NCI-H226 (cell line): ENCODE data around the gene NDUFB11.

ENCODE experiments used
- DNase-seq: peaks from one replicate; pipeline ENCODE4 v3.0.0-alpha.2; 2015

NDUFB11 gene

DNA sequence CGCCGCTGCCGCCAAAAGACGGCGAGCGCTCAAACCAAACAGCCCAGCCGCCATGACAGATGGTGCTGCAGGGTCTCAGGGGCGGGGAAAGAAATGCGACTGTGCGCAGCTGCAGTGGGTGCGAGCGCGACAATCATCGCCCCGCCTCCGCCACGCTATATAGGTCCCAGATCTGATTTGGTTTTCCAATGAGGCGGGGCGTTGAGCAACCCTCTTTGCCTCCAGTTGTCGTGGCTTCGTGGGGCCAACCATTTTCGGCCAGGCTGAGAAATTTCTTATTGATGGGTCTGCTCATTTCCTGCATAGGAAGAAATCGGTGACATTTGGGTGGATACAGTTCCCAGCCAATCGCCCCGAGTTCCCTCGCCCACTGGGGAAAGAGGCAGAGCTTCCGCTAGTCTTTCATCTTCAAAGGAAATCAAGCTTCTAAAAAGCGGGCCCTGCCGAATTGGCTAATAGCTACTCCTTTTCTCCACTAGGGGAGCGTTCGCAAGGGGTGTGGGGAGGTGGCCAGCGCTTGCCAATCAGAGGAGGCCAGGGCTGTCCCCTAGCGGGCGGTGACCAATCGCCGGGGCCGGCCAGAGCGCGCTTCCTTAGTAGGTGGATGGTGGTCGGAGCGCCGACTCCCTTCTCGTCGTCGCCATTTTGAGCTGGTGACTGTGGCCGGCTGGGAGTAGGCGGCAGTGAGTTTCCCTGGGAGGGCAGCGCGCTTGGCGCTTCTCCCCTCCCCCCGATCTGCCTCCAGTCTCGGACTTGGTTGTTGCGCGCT, at the start of gene NDUFB11, which contains the start of gene RBM10:
Gene NDUFB11 (minus strand): TSS at position 77 of the 769 bp plus-strand sequence. CDS start 23 bp downstream, at position 54.
Gene RBM10 (plus strand): TSS at position 596 of the 769 bp plus-strand sequence. CDS start 2,261 bp downstream, outside the sequence.
- DNase-seq, result peak; percentile 87

DNA sequence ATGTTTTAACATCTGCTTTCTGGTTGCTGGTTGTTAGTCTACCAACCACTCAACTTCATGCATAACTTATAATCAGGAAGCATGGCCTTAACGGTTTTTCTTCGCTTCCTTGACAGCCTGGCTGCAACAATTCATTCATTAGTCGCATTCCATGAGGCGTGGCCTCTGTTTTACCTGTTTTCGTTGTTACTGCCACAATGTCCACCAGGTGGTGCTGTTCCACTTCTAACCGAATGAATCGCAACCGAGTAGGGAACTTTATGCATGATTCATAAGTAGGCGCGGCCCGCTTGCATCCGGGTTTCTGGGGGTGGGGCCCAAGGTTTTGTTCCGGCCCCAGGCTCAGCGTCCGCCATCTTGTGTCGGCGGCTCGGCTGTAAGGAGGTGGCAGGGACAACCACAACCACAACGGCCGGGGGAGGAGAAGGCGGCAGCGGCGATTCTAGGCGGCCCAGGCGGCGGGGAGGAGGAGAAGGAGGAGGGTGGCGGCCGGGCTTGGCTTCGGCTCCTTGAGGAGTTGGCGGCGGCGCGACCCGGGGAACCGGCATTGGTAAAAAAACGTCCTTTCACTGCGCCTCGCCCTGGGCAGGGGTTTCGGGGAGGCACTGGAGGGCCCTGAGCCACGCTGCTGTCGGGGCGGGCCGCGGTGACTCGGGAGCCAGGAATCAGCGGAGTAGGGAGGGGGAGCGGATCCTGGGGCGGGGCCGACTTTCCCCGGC, 49.1 kb upstream of the NDUFB11 start, which contains the start of gene UBA1:
Gene UBA1 (plus strand): TSS at position 355 of the 719 bp plus-strand sequence. CDS start 4,974 bp downstream, outside the sequence.
- DNase-seq, result peak; percentile 72

DNA sequence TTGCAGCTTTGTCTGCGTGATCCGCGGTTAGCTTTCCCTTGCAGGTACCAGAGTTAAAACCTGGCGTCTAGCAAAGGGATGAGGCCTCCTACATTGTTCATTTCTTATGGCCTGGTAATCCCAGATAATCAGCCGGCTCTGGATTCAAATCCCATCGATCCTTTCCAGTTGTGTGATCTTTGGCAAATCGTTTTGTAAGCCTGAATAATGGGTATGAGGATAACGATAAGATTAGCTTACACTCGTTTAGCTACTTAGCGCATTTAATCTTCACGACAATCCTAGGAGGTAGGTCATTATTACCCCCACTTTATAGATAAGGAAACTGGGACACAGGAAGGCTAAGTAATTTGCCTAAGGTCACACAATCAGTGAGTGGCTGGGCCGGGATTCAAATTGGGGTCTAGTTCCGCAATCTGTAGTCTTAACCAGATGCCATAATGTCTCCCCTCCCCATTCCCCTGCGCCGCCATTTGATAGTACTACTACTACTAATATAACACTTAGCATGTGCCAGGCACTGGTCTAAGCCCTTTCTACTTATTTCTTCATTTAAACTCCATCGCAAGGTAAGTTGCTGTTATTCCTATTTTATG, 47.4 kb upstream of the NDUFB11 start:
- no peak for DNase-seq

DNA sequence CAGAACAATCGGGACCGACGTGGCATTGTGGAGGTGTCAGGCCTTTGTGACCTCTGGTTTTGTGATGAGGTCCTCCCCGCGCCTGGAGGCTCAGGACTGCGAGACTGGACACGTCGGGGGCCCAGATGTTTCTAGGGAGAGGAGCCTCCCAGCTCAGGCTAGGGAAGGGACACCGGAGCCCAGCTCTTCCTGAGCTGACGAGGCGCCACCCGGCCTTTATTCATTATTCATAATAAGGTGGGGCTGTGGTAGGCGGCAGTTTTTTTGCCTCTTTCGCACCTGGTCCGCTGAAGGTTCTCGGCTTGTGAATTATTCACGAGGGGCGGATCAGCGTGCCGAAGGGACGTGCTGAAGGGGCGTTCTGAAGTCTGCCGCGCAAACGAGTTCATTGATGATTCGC, 46.8 kb upstream of the NDUFB11 start:
- DNase-seq, result no peak

DNA sequence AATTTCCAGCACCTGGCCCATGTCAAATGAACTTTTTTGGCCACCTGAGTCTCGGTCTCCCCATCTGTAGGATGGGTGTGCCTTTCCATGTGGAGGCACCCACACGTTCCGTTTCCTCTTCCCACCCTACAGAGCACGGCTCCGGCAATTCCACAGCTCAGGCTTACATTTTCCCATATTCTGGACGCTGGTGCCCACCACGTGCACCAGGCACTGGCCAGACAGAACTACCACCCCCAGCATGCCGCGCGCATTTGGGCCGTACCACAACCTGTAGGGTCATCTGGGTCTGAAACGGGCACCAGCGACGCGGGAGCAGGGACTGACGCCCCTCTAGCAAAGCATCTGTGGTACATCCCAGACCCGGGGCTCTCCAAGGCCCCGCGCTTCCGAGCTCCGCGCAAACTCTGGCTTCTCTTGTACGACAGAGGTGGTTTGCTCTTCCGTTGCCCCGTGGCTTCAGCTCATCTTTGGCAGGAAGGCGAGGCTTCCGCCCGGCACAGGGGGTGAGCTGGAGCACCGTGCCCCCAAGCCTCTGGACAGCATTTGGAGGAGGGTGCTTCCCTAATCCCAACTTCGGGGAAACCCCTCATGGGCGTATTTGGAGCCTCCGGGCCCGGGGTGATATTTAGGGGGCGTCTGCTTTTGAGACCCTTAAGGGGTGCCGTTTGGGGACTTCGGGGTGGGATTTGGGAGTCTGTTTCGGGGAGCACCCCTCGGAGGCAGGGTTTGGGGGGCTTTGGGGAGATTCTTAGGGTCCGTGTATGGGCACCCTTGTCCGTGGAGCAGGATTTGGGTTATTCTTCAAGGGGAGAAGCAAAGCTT, 46.2 kb upstream of the NDUFB11 start:
- peak; percentile 65 for DNase-seq

DNA sequence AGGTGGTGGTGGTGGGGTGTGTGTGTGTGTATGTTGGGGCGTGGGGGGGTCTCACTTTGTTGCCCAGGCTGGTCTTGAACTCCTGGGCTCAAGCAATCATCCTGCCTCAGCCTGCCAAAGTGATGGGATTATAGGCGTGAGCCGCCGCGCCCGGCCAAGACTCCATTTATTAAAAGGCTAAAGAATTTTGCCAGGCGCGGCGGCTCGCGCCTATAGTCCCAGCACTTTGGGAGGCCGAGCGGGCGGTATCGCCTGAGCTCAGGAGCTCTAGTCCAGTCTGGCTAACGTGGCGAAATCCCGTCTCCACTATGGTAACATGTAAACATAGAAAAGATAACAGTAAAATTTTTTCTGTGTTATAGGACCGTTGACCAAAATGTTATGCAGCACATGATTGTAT, 45.4 kb upstream of the NDUFB11 start:
- no peak for DNase-seq

DNA sequence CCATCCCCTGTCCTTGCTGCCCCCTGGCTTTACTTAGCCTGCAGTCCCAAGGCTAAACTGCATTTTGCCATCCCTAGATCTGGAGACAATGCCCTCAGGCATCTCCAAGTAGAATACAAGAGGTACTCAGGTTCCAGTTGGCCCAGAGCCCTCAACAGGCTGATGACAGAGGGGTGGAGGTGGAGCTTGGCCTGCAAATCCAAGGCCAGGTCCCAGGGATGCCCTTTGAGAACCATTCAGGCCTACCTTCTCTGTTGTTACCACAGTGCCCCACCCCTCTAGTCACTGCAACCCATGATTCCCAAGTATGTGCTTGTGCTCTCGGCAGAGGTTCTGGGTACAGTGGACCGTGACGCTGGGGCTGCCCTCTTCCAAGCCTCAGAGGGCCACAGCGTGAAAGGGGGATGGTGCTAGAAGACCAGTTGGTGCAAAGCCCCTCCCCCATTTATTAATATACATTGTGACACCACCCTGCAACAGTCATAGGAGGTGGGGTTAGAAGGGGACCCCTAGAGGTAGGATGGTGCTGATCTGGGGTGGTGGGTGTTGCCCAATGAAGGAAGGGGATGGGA, 42.7 kb upstream of the NDUFB11 start:
- DNase-seq, result no peak

DNA sequence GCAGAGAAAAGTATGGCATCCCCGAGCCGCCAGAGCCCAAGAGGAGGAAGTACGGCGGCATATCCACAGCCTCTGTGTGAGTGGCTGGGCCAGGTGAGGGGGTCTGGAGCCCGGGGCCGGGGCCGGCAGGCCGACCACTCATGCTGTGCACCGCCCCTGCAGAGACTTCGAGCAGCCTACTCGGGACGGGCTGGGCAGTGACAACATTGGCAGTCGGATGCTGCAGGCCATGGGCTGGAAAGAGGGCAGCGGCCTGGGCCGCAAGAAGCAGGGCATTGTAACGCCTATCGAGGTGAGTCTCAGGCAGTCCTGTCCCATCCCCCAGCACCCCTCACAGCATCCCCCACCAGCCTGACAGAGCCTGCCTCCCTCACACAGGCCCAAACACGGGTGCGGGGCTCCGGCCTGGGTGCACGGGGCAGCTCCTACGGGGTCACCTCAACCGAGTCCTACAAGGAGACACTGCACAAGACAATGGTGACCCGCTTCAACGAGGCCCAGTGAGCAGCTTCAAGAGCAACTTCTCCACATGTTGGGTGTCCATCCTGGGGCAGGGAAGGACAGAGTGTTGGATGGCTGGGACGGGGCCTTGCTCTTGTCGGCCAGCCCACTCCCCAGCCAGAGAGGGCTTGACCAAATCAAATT, 41.7 kb upstream of the NDUFB11 start:
- no peak for DNase-seq

DNA sequence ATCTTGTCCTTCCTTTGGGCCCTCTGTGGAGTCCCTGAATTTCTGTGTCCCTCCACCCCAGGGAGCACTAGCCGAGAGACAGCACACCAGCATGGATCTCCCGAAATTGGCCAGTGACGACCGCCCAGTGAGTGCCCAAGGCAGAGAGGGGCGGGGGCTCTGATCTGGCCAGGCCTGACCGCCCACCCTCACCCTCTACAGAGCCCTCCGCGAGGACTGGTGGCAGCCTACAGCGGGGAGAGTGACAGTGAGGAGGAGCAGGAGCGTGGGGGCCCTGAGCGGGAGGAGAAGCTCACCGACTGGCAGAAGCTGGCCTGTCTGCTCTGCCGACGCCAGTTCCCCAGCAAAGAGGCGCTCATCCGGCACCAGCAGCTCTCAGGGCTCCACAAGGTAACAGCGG, 40.7 kb upstream of the NDUFB11 start:
- no peak for DNase-seq

DNA sequence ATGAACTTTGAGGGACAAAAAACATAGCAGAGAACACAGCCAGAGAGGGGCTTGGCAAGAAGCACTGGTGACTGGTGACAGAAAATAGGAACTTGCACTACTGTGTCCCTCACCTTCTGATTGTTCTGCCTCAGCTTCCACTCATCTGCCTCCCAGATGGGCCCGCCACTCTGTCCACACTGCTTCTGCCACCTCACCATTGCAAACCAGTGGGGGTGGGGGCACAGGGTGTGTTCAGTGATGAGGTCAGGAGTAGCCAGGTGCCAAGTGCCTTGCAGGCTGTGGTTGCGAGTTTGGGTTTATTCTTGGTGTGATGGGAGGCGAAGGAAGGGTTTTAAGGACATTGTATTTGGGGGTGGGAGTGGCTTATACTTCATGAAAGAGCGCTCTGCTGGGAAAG, 40.0 kb upstream of the NDUFB11 start:
- no peak for DNase-seq

DNA sequence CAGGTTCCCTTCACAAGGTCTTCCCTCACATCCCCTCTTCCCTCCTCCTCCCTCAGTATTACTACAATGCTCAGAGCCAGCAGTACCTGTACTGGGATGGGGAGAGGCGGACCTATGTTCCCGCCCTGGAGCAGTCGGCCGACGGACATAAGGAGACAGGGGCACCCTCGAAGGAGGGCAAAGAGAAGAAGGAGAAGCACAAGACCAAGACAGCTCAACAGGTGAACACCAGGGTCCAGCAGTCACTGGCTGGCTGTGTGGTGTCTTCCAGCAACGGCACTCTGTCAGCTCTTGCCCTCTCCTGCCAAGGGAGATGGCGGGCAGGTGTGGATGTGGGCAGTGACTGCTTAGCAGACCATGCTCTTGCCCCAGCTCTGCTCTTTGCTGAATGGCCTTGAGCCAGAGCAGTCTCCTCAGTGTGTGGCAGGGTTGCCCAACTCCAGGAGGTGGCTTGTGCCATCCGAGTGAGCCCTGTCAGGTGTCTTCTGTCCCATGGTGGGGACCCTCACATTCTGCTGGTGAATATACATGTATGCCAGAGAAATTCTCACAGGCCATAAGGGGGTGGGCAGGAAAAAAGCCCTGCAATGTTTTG, 37.7 kb upstream of the NDUFB11 start:
- no peak for DNase-seq

DNA sequence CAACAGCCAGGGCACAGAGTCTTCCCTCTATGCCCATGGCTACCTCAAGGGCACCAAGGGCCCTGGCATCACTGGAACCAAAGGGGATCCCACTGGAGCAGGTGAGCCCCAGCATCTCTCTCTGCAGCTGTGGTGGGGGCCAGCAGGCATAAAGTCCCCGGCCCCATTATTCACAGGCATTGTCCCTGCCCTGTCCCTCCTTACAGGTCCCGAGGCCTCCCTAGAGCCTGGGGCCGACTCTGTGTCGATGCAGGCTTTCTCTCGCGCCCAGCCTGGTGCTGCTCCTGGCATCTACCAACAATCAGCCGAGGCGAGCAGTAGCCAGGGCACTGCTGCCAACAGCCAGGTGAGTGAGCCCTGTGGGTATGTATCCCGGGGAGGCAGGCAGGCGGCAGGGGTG, 36.8 kb upstream of the NDUFB11 start:
- no peak for DNase-seq

DNA sequence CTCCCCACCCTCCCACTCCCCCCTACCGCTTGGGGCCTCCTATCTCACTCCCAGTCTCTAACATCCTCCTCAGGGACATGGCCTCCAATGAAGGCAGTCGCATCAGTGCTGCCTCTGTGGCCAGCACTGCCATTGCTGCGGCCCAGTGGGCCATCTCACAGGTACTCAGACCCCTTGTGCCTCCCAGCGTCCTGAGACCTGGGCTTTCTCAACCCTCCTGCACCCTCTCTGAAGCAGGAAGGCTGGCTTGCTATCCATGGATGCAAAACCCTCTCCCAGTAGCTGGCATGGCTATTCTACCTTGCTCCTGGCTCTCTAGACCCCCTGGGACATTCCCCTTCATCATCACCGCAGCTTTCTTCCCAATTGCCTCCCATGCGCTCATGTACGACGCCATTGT, 35.8 kb upstream of the NDUFB11 start:
- DNase-seq, result no peak

DNA sequence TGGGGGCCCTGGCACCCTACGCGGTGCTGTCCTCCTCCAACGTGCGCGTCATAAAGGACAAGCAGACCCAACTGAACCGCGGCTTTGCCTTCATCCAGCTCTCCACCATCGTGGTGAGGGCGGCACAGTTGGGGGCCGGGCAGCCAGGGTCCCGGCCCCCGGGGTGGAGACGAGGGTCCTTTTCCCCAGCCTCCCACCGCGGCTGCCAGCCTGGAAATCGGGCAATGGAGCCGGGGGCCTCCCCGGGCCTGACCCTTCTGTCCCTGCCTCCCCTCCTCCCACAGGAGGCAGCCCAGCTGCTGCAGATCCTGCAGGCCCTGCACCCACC, 35.4 kb upstream of the NDUFB11 start:
- no peak for DNase-seq

DNA sequence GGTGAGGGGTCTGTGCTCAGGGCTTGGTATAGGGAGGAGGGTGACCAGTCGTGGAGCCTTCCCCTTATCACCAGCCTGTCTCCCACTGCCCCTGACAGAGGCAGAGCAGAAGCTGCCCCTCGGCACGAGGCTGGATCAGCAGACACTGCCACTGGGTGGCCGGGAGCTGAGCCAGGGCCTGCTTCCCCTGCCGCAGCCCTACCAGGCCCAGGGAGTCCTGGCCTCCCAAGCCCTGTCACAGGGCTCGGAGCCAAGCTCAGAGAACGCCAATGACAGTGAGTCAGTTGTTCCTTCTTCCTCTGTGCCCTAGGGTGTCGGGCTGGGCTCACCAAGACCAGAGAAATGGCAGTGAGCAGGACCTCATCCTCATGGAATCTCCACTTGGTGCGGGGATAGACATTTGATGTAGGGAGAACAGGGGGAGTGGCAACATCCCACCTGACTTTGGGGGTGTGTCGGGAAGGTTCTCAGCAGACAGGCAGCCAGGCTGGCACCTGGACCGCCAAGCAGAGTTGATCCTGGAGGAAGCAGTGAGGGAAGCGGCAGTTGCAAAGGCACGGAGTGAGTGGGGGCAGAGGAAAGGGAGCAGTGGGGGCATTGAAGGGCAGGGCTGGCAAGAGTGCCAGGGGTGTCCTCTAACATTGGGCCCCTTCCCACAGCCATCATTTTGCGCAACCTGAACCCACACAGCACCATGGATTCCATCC, 34.9 kb upstream of the NDUFB11 start:
- no peak for DNase-seq

DNA sequence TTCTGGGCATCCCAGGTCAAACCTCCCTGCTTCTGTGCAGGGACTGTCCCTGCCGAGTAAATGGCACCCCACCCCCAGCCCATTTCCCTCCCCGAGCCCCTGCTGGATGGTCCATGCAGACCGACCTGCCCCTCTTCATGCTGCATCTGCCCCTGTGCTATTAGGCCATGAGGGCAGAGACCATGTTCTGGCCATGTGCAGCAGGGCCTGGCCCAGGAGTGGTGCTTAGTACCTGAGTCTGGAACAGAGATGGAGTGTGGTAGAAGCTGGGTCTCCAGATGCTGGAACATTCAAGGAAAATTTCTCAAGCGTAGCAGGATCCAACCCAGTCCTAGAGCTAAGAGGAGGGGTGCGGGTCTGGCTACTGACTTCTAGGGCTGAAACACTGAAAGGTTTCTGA, 33.8 kb upstream of the NDUFB11 start:
- no peak for DNase-seq

DNA sequence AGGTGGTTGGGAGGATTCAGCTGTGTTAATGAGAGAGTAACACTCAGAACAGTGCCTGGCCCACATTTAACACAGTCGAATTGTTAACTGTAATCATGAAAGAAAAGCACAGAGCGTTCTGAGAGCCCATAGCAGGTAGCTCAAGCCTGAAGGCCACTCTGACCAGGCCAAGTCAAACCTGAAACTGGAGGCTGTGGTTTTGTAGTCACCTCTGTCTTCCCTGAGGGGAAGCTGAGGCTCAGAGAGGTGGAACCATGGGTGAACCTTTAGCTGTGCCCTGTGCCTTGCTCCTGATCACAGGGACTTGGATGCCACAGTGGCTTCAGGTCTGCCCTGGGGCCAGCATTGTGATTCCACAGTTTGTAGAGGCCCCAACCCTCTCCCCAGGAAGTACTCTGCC, 32.6 kb upstream of the NDUFB11 start:
- DNase-seq, result no peak

DNA sequence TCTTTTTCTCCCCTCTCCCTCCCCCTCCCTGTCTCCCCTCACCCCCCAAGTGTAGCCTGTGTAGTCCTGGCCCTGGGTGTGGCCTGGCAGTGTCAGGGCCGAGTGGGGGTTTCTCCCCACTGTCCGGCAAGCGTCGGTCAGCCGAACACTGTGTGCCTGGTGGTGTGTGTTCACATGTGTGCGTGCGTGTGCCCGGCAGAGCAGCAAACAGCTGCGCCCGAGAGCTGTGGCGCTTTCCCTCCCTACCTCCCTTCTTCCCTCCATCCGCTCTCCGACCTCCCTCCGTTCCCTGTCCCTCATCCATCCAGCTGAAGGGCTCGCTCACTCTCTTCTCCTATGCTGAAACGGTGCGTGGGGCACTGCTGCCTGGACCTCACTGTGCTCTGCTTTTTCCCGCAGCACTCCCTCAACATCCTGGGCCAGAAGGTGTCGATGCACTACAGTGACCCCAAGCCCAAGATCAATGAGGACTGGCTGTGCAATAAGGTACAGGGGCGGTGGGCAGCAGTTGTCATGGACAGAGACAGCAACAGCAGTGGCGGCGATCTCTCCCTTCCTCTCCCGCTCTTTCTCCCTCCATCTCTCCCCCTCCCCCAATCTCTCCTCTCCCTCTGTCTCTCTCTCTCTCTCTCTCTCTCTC, 31.7 kb upstream of the NDUFB11 start:
- DNase-seq, result no peak

DNA sequence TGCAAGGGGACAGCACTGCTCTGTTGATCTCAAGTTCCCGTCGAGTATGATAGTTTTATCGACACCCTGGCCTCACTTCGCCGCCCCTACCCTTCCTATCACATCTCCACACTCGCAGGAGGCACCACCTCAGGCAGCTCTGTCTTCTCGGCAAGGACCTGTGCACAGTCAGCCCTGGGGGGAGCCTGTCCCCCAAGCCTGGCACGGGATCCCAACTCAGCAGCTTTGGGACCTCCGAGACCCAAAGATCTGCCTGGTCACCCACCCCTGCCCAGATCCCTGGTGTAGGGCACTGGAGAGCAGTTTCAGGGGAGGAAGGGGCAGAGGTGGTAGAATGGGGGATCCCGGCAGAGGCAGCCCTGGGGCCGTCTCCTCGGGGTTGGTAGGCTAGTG, 31.1 kb upstream of the NDUFB11 start:
- no peak for DNase-seq

DNA sequence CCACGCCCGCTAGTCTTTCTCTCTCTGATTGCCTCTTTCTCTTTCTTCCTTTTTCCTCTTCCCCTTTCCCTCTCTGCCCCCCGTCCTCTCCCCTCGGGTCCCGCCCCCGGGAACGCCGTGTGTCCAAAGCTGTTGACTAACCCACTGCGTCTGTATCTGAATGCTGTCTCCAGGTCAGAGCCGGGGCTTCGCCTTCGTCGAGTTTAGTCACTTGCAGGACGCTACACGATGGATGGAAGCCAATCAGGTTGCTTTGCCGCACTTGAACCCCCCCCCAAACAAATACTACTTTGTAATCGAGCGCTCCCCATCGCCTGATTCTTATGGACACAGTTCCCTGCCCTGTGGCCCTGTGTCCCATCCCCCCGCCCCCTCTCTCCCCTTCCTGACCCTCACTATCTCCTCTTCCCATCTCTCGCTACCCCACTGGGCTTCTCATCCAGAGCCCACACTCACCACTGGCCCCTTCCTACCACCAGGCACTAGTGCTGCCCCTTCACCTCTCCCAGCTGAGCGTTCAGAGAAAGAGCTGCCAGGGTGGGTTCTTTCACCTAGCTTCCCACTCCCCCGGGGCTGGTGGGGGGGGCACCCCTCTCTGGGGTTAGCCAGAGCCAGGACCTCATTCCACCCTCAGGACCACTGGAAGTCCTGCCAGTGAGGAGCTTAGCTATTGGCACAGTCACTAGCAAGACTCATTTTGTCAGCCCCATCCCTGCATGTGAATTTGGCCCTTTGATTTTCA, 30.5 kb upstream of the NDUFB11 start:
- no peak for DNase-seq
